Activated CD4-positive, alpha-beta T cell treated with anti-CD3 and anti-CD28 coated beads, Interleukin-2, amount 10 ng/mL, durations not matched to agents 24 days and 14 days (primary cell): ENCODE measurements around the gene PRAMEF11. TPM values are rescaled to one million over a fixed set of nuclear protein-coding genes. Genes with fewer than 3 reads are reported as not detected.
"Not testable (repeated sequence)": the region's sequence is repeated elsewhere in the genome, so short reads cannot be mapped to it uniquely, and the experiment has no call there.

Experiments
- DNase-seq: peaks from one replicate; pipeline ENCODE4 v3.0.0; 2022
- H3K27ac Mint-ChIP-seq: one replicate; pipeline ENCODE4 v1.8.0; 2022; ENCODE audit warnings: mild to moderate bottlenecking, mixed read lengths
- H3K27me3 Mint-ChIP-seq: one replicate; pipeline ENCODE4 v1.8.0; 2022; ENCODE audit warnings: mixed read lengths
- H3K36me3 Mint-ChIP-seq: one replicate; pipeline ENCODE4 v1.8.0; 2022; ENCODE audit warnings: low read depth, mild to moderate bottlenecking, mixed read lengths
- H3K4me1 Mint-ChIP-seq: one replicate; pipeline ENCODE4 v1.8.0; 2021; ENCODE audit warnings: mixed read lengths
- H3K4me3 Mint-ChIP-seq: one replicate; pipeline ENCODE4 v1.8.0; 2022; ENCODE audit warnings: mild to moderate bottlenecking, moderate library complexity, mixed read lengths
- H3K9me3 Mint-ChIP-seq: one replicate; pipeline ENCODE4 v1.8.0; 2021; ENCODE audit warnings: mixed read lengths
- intact Hi-C: fragments of 100-400 bp; cut with micrococcal nuclease; formaldehyde crosslinking; loops from one replicate; pipeline ENCODE4 v1.15.1; 2023
- total RNA-seq: library from RNA; stranded (reverse); gene quantifications from 2 replicates; pipeline ENCODE4 v1.2.3, GENCODE V29; 2022

The PRAMEF11 gene
- total RNA-seq, 1 donor from 2014 or later, result not detected

DNA sequence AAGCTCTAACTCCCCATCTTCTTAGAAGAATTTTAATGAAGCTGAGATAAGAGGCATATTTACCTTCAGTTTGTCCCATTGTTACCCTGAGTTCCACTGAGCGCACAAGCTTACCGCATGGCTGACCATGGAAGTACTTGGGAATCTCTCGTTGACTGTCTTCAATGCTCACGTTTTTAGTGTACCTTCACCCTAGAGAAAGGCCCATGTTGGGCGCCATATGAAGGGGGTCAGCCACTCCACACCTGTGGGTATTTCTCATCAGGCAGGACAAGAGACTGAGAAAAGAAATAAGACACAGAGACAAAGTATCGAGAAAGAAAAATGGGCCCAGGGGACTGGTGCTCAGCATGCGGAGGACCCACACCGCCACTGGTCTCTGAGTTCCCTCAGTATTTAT lies 46.5 kb downstream of the PRAMEF11 start:
- H3K4me3 Mint-ChIP-seq, DNase-seq, H3K4me1 Mint-ChIP-seq, H3K9me3 Mint-ChIP-seq, H3K27me3 Mint-ChIP-seq, H3K27ac Mint-ChIP-seq, intact Hi-C loops, H3K36me3 Mint-ChIP-seq: not testable (repeated sequence)

DNA sequence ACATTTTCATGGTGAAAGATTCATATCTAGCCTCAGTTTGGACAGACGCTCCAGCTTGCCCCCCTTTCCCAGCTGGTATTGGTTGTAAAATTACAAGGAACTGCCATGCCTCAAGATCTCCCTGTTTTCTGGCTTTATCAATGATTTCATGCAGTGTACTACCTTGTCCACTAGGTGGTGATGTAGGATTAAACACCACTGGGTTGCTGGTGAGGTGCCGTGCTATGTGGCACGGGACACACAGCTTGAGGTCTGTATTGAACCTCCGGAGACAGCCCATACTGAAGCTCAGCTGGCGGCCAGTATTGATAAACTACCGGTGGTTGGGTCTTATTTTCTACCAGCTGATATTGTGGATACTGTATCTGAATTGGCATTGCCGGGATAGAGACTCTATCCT lies 47.4 kb downstream of the PRAMEF11 start:
- H3K36me3 Mint-ChIP-seq, DNase-seq, H3K4me3 Mint-ChIP-seq, H3K4me1 Mint-ChIP-seq, intact Hi-C loops, H3K9me3 Mint-ChIP-seq, H3K27me3 Mint-ChIP-seq, H3K27ac Mint-ChIP-seq: not testable (repeated sequence)

- H3K4me3 Mint-ChIP-seq, H3K36me3 Mint-ChIP-seq, H3K9me3 Mint-ChIP-seq, DNase-seq, H3K27me3 Mint-ChIP-seq, intact Hi-C loops, H3K27ac Mint-ChIP-seq, H3K4me1 Mint-ChIP-seq: not testable (repeated sequence)
Observed at GRCh38 chr1:12781488-12781887, 49.7 kb downstream of the PRAMEF11 start.

- H3K4me3 Mint-ChIP-seq, result no peak overlapping the region
- H3K27me3 Mint-ChIP-seq, result no peaks in the 10 kb centered on the region
- no peak overlapping the region for H3K27ac Mint-ChIP-seq
- DNase-seq, result no peak
- intact Hi-C loops, result no loop called here
- H3K36me3 Mint-ChIP-seq, result no peaks in the 10 kb centered on the region
- H3K9me3 Mint-ChIP-seq, result no peaks in the 10 kb centered on the region
- H3K4me1 Mint-ChIP-seq, result no peaks in the 10 kb centered on the region
Observed at GRCh38 chr1:12778907-12779306, 52.3 kb downstream of the PRAMEF11 start.

DNA sequence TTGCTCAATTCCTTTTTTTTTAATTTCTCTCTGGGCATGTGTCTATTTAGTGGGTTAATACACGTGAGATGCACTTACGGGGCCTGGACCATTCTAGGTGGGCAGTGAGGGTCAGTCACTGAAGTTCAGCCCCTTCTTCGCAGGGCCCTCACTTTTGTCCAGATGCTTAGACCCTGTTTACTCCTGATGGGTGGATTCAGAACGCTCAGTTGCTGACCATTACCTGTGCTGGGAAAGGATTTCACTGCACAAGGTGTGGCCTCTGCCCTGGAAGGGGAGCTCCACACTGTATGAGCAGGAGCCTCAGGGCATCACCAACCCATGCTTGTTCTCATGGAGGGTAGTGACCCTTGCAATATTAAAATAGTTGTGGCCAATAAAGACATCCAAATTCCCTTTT lies 53.1 kb downstream of the PRAMEF11 start:
- H3K36me3 Mint-ChIP-seq, result no peaks in the 10 kb centered on the region
- intact Hi-C loops, result no loop called here
- DNase-seq, result no peak
- no peaks in the 10 kb centered on the region for H3K9me3 Mint-ChIP-seq
- H3K27ac Mint-ChIP-seq, result no peak overlapping the region
- H3K4me3 Mint-ChIP-seq, result no peak overlapping the region
- H3K4me1 Mint-ChIP-seq, result no peaks in the 10 kb centered on the region
- H3K27me3 Mint-ChIP-seq, result no peaks in the 10 kb centered on the region

DNA sequence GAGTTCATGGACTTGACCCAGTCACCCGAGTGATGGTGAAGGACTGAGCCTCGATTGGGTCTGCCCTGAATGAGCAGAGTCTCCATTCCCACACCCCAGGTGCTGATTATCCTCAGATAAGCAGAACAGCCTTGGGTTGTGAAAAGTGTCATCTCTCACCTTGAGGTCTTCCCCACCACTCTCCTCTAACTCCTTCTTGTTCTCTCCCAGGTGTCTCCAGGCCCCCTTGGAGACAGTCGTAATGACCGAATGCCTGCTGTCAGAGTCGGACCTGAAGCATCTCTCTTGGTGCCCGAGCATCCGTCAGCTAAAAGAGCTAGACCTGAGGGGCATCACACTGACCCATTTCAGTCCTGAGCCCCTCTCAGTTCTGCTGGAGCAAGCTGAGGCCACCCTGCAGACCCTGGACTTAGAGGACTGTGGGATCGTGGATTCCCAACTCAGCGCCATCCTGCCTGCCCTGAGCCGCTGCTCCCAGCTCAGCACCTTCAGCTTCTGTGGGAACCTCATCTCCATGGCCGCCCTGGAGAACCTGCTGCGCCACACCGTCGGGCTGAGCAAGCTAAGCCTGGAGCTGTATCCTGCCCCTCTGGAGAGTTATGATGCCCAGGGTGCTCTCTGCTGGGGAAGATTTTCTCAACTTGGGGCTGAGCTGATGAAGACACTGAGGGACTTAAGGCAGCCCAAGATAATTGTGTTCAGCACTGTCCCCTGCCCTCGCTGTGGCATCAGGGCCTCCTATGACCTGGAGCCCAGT lies 54.2 kb downstream of the PRAMEF11 start:
- H3K4me1 Mint-ChIP-seq, result no peaks in the 10 kb centered on the region
- H3K4me3 Mint-ChIP-seq, result no peak overlapping the region
- H3K9me3 Mint-ChIP-seq, result no peaks in the 10 kb centered on the region
- DNase-seq, result no peak
- H3K27me3 Mint-ChIP-seq, result no peaks in the 10 kb centered on the region
- H3K36me3 Mint-ChIP-seq, result no peaks in the 10 kb centered on the region
- intact Hi-C loops, result no loop called here
- H3K27ac Mint-ChIP-seq, result no peak overlapping the region

DNA sequence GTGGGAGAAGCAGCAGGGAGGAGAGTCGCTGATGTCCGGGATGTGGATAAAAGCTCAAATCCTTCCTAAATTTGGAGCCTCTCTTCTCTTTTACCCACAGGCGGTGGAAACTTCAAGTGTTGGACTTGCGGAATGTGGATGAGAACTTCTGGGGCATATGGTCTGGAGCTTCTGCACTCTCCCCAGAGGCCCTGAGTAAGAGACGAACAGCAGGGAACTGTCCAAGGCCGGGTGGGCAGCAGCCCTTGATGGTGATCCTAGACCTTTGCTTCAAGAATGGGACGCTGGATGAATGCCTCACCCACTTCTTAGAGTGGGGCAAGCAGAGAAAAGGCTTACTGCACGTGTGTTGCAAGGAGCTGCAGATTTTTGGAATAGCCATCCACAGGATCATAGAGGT lies 55.8 kb downstream of the PRAMEF11 start:
- Mint-ChIP-seq H3K36me3 (no peaks in the 10 kb centered on the region), H3K9me3 (no peaks in the 10 kb centered on the region), H3K4me3 (no peak overlapping the region), H3K4me1 (no peaks in the 10 kb centered on the region), H3K27ac (no peak overlapping the region), H3K27me3 (no peaks in the 10 kb centered on the region)
- DNase-seq, result no peak
- intact Hi-C loops, result no loop called here

GRCh38 chr1:12774801-12775345 lies 56.3 kb downstream of the PRAMEF11 start:
- H3K4me3 Mint-ChIP-seq, result no peak overlapping the region

More at GRCh38 chr1:12774801-12775345, 56.3 kb downstream of the PRAMEF11 start:
- H3K27ac Mint-ChIP-seq, result no peak overlapping the region
- H3K36me3 Mint-ChIP-seq, result no peaks in the 10 kb centered on the region
- no peaks in the 10 kb centered on the region for H3K4me1 Mint-ChIP-seq
- no peaks in the 10 kb centered on the region for H3K9me3 Mint-ChIP-seq
- H3K27me3 Mint-ChIP-seq, result no peaks in the 10 kb centered on the region
- DNase-seq, result no peak
- intact Hi-C loops, result no loop called here

Other genes with a start within 250 kb of the PRAMEF11 start
- gene DHRS3, start 213.2 kb downstream of the PRAMEF11 start, total RNA-seq, result 66.4 and 69.2 TPM in 2 replicates
- gene AADACL4, start 187.3 kb downstream of the PRAMEF11 start, total RNA-seq, result not detected in 2 replicates
- gene AADACL3, start 115.3 kb downstream of the PRAMEF11 start, total RNA-seq, result not detected in 2 replicates
- gene CFAP107, start 85.2 kb downstream of the PRAMEF11 start, total RNA-seq, result not detected in 2 replicates
- not detected in 2 replicates for gene PRAMEF12, start 57.7 kb downstream of the PRAMEF11 start, total RNA-seq
- gene PRAMEF1, start 40.0 kb downstream of the PRAMEF11 start, total RNA-seq, result not detected in 2 replicates
- gene HNRNPCL1, start 17.3 kb upstream of the PRAMEF11 start, total RNA-seq, result not detected in 2 replicates
- not detected in 2 replicates for gene PRAMEF2, start 25.7 kb upstream of the PRAMEF11 start, total RNA-seq
- not detected in 2 replicates for gene PRAMEF4, start 54.8 kb upstream of the PRAMEF11 start, total RNA-seq
- gene PRAMEF10, start 66.9 kb upstream of the PRAMEF11 start, total RNA-seq, result not detected in 2 replicates
- not detected in 2 replicates for gene PRAMEF7, start 85.2 kb upstream of the PRAMEF11 start, total RNA-seq
- gene PRAMEF6, start 116.2 kb upstream of the PRAMEF11 start, total RNA-seq, result not detected in 2 replicates
- gene PRAMEF27, start 225.2 kb upstream of the PRAMEF11 start, total RNA-seq, result not detected in 2 replicates
- not detected in 2 replicates for gene HNRNPCL3, start 229.4 kb upstream of the PRAMEF11 start, total RNA-seq
- not detected in 2 replicates for gene PRAMEF25, start 239.4 kb upstream of the PRAMEF11 start, total RNA-seq